SH-SY5Y (cell line): ENCODE data around the gene UBE2C.

Experiments used
- GATA2 ChIP-seq: IDR thresholded peaks from 2 replicates; pipeline ENCODE4 v1.6.1; 2011; ENCODE audit warnings: mild to moderate bottlenecking, low read depth, low read length
- GATA3 ChIP-seq: IDR thresholded peaks from 2 replicates; pipeline ENCODE4 v1.6.1; 2011; ENCODE audit warnings: low read depth, mild to moderate bottlenecking, low read length, moderate library complexity

- TF ChIP-seq GATA3, result no peak
- no peak for TF ChIP-seq GATA2
Observed at GRCh38 chr20:45813006-45813340, 529 bp downstream of the UBE2C start.
